HepG2 (cell line): ENCODE measurements around the gene ZBTB1. TPM values are rescaled to one million over a fixed set of nuclear protein-coding genes. Genes with fewer than 3 reads are reported as not detected.

Experiments
- HNRNPLL ChIP-seq: fragments of 200-400 bp; formaldehyde crosslinking; IDR thresholded peaks from 2 replicates; pipeline ENCODE4 v1.6.1; 2017; ENCODE audit warnings: mild to moderate bottlenecking, low read depth, low read length; ENCODE audit not compliant: poor library complexity, severe bottlenecking
- ZNF33A ChIP-seq: sonication (generic); formaldehyde crosslinking; IDR thresholded peaks from 2 replicates; pipeline ENCODE4 v1.5.1; 2020; ENCODE audit warnings: missing genetic modification reagents, mild to moderate bottlenecking, moderate library complexity, borderline replicate concordance
- ZNF883 ChIP-seq: sonication (generic); formaldehyde crosslinking; IDR thresholded peaks from 2 replicates; pipeline ENCODE4 v1.5.1; 2020; ENCODE audit warnings: mild to moderate bottlenecking, missing genetic modification reagents; ENCODE audit errors: not compliant biosample characterization
- polyA plus RNA-seq, 8 experiments: library from polyadenylated mRNA; depleted of rRNA in 3 of 8; stranded (reverse) in 7 of 8; unstranded in 1 of 8; fragments of >200 nt; fragmentation: Illumina TruSeq in 4 of 8; extraction: Trizol in 4 of 8; gene quantifications; 2 replicates each; pipeline versions ENCODE4 v1.2.1 to v1.2.3, GENCODE V29; 2011 to 2016; ENCODE audit warnings: low read depth in 4 of 8, missing spikeins in 1 of 8, mixed read lengths in 1 of 8; ENCODE audit not compliant: insufficient read depth in 1 of 8
- total RNA-seq, 5 experiments: library from RNA; depleted of rRNA; stranded (reverse); fragments of >200 nt; fragmentation: Illumina TruSeq; extraction: Trizol; gene quantifications; 2 replicates each; pipeline ENCODE4 v1.2.3, GENCODE V29; 2016; ENCODE audit warnings: low read depth in 1 of 5
- TF ChIP-seq, protein P1 (sequence below): sonication (generic); formaldehyde crosslinking; IDR thresholded peaks from 2 replicates; pipeline ENCODE4 v1.5.1; 2020; ENCODE audit warnings: mild to moderate bottlenecking, missing genetic modification reagents, borderline replicate concordance
- TF ChIP-seq, protein P2 (sequence below): sonication (generic); formaldehyde crosslinking; conservative IDR thresholded peaks from 2 replicates; pipeline ENCODE4 v1.8.0; 2022; ENCODE audit warnings: mild to moderate bottlenecking, moderate library complexity, missing genetic modification reagents
- TF ChIP-seq, protein P3 (sequence below): sonication (generic); formaldehyde crosslinking; conservative IDR thresholded peaks from 2 replicates; pipeline ENCODE4 v1.8.1; 2023; ENCODE audit warnings: missing genetic modification reagents

ZBTB1 gene
- total and polyA plus RNA-seq, 2 of the 13 experiments (the other 11 are each of a cell fraction or from before 2014, with no cell fraction given) = 18.8 to 22.6 TPM

- TF ChIP-seq, protein P1, sequence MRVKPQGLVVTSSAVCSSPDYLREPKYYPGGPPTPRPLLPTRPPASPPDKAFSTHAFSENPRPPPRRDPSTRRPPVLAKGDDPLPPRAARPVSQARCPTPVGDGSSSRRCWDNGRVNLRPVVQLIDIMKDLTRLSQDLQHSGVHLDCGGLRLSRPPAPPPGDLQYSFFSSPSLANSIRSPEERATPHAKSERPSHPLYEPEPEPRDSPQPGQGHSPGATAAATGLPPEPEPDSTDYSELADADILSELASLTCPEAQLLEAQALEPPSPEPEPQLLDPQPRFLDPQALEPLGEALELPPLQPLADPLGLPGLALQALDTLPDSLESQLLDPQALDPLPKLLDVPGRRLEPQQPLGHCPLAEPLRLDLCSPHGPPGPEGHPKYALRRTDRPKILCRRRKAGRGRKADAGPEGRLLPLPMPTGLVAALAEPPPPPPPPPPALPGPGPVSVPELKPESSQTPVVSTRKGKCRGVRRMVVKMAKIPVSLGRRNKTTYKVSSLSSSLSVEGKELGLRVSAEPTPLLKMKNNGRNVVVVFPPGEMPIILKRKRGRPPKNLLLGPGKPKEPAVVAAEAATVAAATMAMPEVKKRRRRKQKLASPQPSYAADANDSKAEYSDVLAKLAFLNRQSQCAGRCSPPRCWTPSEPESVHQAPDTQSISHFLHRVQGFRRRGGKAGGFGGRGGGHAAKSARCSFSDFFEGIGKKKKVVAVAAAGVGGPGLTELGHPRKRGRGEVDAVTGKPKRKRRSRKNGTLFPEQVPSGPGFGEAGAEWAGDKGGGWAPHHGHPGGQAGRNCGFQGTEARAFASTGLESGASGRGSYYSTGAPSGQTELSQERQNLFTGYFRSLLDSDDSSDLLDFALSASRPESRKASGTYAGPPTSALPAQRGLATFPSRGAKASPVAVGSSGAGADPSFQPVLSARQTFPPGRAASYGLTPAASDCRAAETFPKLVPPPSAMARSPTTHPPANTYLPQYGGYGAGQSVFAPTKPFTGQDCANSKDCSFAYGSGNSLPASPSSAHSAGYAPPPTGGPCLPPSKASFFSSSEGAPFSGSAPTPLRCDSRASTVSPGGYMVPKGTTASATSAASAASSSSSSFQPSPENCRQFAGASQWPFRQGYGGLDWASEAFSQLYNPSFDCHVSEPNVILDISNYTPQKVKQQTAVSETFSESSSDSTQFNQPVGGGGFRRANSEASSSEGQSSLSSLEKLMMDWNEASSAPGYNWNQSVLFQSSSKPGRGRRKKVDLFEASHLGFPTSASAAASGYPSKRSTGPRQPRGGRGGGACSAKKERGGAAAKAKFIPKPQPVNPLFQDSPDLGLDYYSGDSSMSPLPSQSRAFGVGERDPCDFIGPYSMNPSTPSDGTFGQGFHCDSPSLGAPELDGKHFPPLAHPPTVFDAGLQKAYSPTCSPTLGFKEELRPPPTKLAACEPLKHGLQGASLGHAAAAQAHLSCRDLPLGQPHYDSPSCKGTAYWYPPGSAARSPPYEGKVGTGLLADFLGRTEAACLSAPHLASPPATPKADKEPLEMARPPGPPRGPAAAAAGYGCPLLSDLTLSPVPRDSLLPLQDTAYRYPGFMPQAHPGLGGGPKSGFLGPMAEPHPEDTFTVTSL (CRISPR knock-in tag) = peak; percentile 46; the same call in 1 of the 2 replicates
- TF ChIP-seq, protein P2, sequence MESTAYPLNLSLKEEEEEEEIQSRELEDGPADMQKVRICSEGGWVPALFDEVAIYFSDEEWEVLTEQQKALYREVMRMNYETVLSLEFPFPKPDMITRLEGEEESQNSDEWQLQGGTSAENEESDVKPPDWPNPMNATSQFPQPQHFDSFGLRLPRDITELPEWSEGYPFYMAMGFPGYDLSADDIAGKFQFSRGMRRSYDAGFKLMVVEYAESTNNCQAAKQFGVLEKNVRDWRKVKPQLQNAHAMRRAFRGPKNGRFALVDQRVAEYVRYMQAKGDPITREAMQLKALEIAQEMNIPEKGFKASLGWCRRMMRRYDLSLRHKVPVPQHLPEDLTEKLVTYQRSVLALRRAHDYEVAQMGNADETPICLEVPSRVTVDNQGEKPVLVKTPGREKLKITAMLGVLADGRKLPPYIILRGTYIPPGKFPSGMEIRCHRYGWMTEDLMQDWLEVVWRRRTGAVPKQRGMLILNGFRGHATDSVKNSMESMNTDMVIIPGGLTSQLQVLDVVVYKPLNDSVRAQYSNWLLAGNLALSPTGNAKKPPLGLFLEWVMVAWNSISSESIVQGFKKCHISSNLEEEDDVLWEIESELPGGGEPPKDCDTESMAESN = 0 out of 2 replicates have a peak, but pooled peaks have one; percentile 3
- TF ChIP-seq, protein P3, sequence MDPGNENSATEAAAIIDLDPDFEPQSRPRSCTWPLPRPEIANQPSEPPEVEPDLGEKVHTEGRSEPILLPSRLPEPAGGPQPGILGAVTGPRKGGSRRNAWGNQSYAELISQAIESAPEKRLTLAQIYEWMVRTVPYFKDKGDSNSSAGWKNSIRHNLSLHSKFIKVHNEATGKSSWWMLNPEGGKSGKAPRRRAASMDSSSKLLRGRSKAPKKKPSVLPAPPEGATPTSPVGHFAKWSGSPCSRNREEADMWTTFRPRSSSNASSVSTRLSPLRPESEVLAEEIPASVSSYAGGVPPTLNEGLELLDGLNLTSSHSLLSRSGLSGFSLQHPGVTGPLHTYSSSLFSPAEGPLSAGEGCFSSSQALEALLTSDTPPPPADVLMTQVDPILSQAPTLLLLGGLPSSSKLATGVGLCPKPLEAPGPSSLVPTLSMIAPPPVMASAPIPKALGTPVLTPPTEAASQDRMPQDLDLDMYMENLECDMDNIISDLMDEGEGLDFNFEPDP (CRISPR knock-in tag) = 0 out of 2 replicates have a peak, but pooled peaks have one; percentile 8
- peak; percentile 89 for TF ChIP-seq HNRNPLL
- no peak for TF ChIP-seq ZNF883 (CRISPR knock-in tag)
- peak; percentile 83; the same call in 1 of the 2 replicates for TF ChIP-seq ZNF33A
Observed at GRCh38 chr14:64502887-64503433, 1.6 kb upstream of the ZBTB1 start (continued).
